Psoas muscle (tissue), 8 donors: ENCODE results near the gene GLOD5. TPM values are rescaled to one million over a fixed set of nuclear protein-coding genes. Genes with fewer than 3 reads are reported as not detected.

Experiments used
- ATAC-seq, 4 donors: fragments of 200-7000 bp; cut with Tn5 transposase; one replicate each; pipeline ENCODE4 v1.9.1; 2020; ENCODE audit warnings: moderate library complexity in 3 of 4, mild to moderate bottlenecking in 2 of 4
- DNase-seq, 2 donors: peaks; one replicate each; pipeline ENCODE4 v3.0.0-alpha.2; 2020
- H3K27ac ChIP-seq: fragments of 200-600 bp; one replicate; pipeline ENCODE4 v1.8.0; 2022
- H3K27me3 ChIP-seq, 3 donors: fragments of 200-600 bp in 1 of 3; one replicate each; pipeline versions ENCODE4 v1.6.1 to v1.8.0; 2013 to 2022; ENCODE audit warnings: low read length in 2 of 3, mild to moderate bottlenecking in 2 of 3, moderate library complexity in 1 of 3; ENCODE audit not compliant: insufficient read depth in 3 of 3
- H3K36me3 ChIP-seq, 2 donors: fragments of 200-600 bp in 1 of 2; one replicate each; pipeline versions ENCODE4 v1.6.1 to v1.8.0; 2013 to 2022; ENCODE audit warnings: low read depth in 1 of 2, mild to moderate bottlenecking in 1 of 2, moderate library complexity in 1 of 2; ENCODE audit not compliant: insufficient read depth in 1 of 2
- H3K4me1 ChIP-seq: fragments of 200-600 bp; one replicate; pipeline ENCODE4 v1.8.0; 2022
- H3K4me3 ChIP-seq: fragments of 200-600 bp; one replicate; pipeline ENCODE4 v1.8.0; 2022; ENCODE audit warnings: mild to moderate bottlenecking
- H3K9me3 ChIP-seq: fragments of 200-600 bp; one replicate; pipeline ENCODE4 v1.8.0; 2022
- CTCF ChIP-seq: fragments of 200-600 bp; IDR thresholded peaks from one replicate; pipeline ENCODE4 v1.8.0; 2022; ENCODE audit warnings: antibody characterized with exemption
- WGBS, 3 donors: extraction: QIAGEN DNeasy Blood & Tissue Kit; methylation state at CpG; one replicate each; pipeline versions ENCODE4 v1.1.6 to v1.1.7; 2013; 5-methylcytosine and 5-hydroxymethylcytosine counted together
- intact Hi-C, 2 donors: fragments of 100-400 bp; cut with DNase I; formaldehyde crosslinking; loops; one replicate each; pipeline versions ENCODE4 v1.11.0 to v1.14.2; 2022
- long read RNA-seq, 2 donors: library from polyadenylated mRNA; unstranded; transcript quantifications; one replicate each; pipeline ENCODE4 v2.0.0, GENCODE V29; 2021
- polyA plus RNA-seq, 3 donors: library from polyadenylated mRNA; stranded (reverse); fragments of 200-250 nt; gene quantifications; one replicate each; pipeline ENCODE4 v1.2.3, GENCODE V29; 2013
- total RNA-seq, 4 donors: library from RNA; stranded (reverse); fragmentation: NEBNext Ultra II Directional in 2 of 4; extraction: Animal tissue kit (Norgen Biotek cat#: 25700) in 2 of 4; gene quantifications; one replicate each; pipeline versions ENCODE4 v1.2.1 to v1.2.4, GENCODE V29; 2021 to 2023
- donor health status: healthy with polysubstance abuse.
- donor health status: DM: no; HTN: no; CAD: no; lungs with moderate emphysema.
- donor health status: Bipolar disorder and iron deficiency.
- donor health status: healthy.
- donor health status: DM: yes; HTN: yes; CAD: no.
- donor health status: DM: no; HTN: no; CAD: no.
- donor health status: DM: no; HTN: no; CAD: no.
- donor health status: DM: yes; HTN: yes; CAD: no.

GLOD5 gene
- total RNA-seq (not detected), polyA plus RNA-seq (not detected)
- long read RNA-seq, donor 1: 0 reads
- long read RNA-seq, donor 2: 0 reads

DNA sequence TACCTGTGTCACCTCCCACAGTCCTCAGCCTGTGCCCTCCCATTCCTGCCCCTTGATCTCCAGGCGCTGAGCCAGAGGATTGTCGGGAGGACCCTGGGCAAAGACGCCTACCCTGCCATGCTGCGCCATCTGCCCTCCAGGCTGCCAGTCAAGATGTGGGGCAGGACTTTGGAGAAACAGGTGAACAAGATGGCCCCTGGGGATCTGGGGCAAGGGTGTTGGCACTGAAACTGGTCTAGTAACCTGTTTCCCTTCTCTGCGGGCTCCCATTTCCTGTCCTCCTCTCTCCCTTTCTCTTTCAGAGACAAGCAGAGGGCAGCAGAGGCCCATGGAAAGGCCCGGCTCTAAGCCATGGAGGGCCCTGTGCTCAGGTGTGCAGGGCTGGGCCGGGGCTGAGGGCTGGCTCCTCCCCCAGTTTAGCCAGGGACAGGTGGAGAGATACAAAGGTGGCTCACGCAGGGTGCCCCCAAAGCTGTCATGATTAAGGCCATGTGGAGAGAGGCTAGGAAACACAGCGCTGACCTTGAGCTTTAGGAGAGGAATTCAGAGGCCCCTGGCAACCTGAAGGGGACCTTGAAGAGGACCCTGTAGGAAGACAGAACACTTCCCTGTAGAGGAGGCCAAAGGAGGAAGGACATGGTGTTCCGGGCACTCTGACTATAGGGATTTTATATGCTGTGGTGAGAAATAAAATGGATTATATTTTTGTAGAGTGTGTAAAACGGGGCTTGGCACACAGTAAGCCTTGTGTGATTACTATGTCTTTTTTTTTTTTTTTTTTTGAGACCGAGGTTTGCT, at the start of gene GLOD5:
TSS of gene GLOD5 (plus strand) at position 74 of the 798 bp plus-strand sequence. CDS start at position 118, 44 bp downstream.
- intact Hi-C loops: no loop called here
- Histone ChIP-seq H3K36me3 (no peaks in the 10 kb centered on the region), H3K9me3 (no peaks in the 10 kb centered on the region), H3K27ac (no peak within 1 kb of the TSS), H3K4me3 (no peak within 1 kb of the TSS), H3K4me1 (no peaks in the 10 kb centered on the region), H3K27me3 (peaks cover 0 to 34% (median 0%) of the 10 kb centered on the region in 3 donors)
- no peak for TF ChIP-seq CTCF
- no peak for ATAC-seq
- WGBS, 3 donors: 39 to 54% (median 43%) methylated on average over 11 to 12 of the region's 12 CpGs
- no peak for DNase-seq

- Histone ChIP-seq H3K9me3 (no peaks in the 10 kb centered on the region), H3K27ac (peak overlapping the region; percentile 71), H3K27me3 (peaks cover 0 to 7% (median 0%) of the 10 kb centered on the region in 3 donors), H3K36me3 (no peaks in the 10 kb centered on the region), H3K4me3 (peak overlapping the region; percentile 30), H3K4me1 (no peaks in the 10 kb centered on the region)
- ATAC-seq (peak in 1 of 4 donors; percentile 44), DNase-seq (no peak)
- intact Hi-C loops: no loop called here
- 70 to 86% (median 86%) methylated on average over 7 of the region's 7 CpGs for WGBS, 3 donors
- TF ChIP-seq CTCF: no peak
Observed at GRCh38 chrX:48711929-48712505, 49.5 kb upstream of the GLOD5 start.

- Histone ChIP-seq H3K36me3 (no peaks in the 10 kb centered on the region), H3K9me3 (no peaks in the 10 kb centered on the region), H3K4me3 (no peak overlapping the region), H3K4me1 (no peaks in the 10 kb centered on the region), H3K27ac (no peak overlapping the region), H3K27me3 (no peaks in the 10 kb centered on the region)
- WGBS, 3 donors: 71 to 95% (median 89%) methylated on average over 2 of the region's 2 CpGs
- no peak for DNase-seq
- intact Hi-C loops: no loop called here
- no peak for ATAC-seq
- TF ChIP-seq CTCF: no peak
Observed at GRCh38 chrX:48713847-48714246, 47.7 kb upstream of the GLOD5 start.

- no peaks in the 10 kb centered on the region for H3K9me3 ChIP-seq
- TF ChIP-seq CTCF: no peak
- H3K27me3 ChIP-seq: no peaks in the 10 kb centered on the region
- no peak for DNase-seq
- H3K36me3 ChIP-seq: no peaks in the 10 kb centered on the region
- WGBS, 3 donors: 65 to 78% (median 74%) methylated on average over 5 of the region's 5 CpGs
- H3K4me3 ChIP-seq: no peak overlapping the region
- H3K27ac ChIP-seq: no peak overlapping the region
- no peak for ATAC-seq
- intact Hi-C loops: no loop called here
- H3K4me1 ChIP-seq: no peaks in the 10 kb centered on the region
Observed at GRCh38 chrX:48714573-48714972, 47.0 kb upstream of the GLOD5 start.
